MCF 10A (cell line): ENCODE data around the gene CAMK2G. TPM values are rescaled to one million over a fixed set of nuclear protein-coding genes. Genes with fewer than 3 reads are reported as not detected.

Experiments
- BruUV-seq: library from RNA; stranded (reverse); fragments of 400-500 nt; replicated peaks from 2 replicates; lab custom pipeline; 2021; lab: Mats Ljungman, UMichigan
- CTCF ChIA-PET: fragments of 300-600 bp; sonication (Branson Sonifier 250); formaldehyde crosslinking; extraction: SDS; loops from one replicate; lab custom pipeline; 2021; ENCODE audit warnings: antibody characterized with exemption, inconsistent platforms; lab: Yijun Ruan, JAX
- POLR2A ChIA-PET: fragments of 300-600, 350-650 bp; sonication (Branson Sonifier 250); formaldehyde crosslinking; extraction: SDS; loops from one replicate; lab custom pipeline; 2020; ENCODE audit warnings: antibody characterized with exemption, inconsistent platforms; lab: Yijun Ruan, JAX
- DNase-seq: peaks from one replicate; pipeline ENCODE4 v3.0.0-alpha.2; 2018; ENCODE audit not compliant: unreplicated experiment
- H3K27ac Mint-ChIP-seq: one replicate; pipeline ENCODE4 v1.8.0; 2022; ENCODE audit warnings: mild to moderate bottlenecking, low read depth, mixed read lengths; ENCODE audit not compliant: unreplicated experiment
- H3K27me3 Mint-ChIP-seq: one replicate; pipeline ENCODE4 v1.8.0; 2022; ENCODE audit warnings: mixed read lengths; ENCODE audit not compliant: insufficient read depth, unreplicated experiment
- H3K36me3 Mint-ChIP-seq: one replicate; pipeline ENCODE4 v1.8.0; 2022; ENCODE audit warnings: mild to moderate bottlenecking, moderate library complexity, mixed read lengths; ENCODE audit not compliant: insufficient read depth, unreplicated experiment
- H3K4me1 Mint-ChIP-seq: one replicate; pipeline ENCODE4 v1.8.0; 2022; ENCODE audit warnings: mixed read lengths; ENCODE audit not compliant: insufficient read depth, unreplicated experiment
- H3K4me3 Mint-ChIP-seq: one replicate; pipeline ENCODE4 v1.8.0; 2022; ENCODE audit warnings: mild to moderate bottlenecking, moderate library complexity, mixed read lengths; ENCODE audit not compliant: unreplicated experiment
- H3K9me3 Mint-ChIP-seq: one replicate; pipeline ENCODE4 v1.8.0; 2022; ENCODE audit warnings: mixed read lengths; ENCODE audit not compliant: unreplicated experiment
- intact Hi-C: fragments of 100-400 bp; cut with micrococcal nuclease; formaldehyde crosslinking; loops from 2 replicates; pipeline ENCODE4 v1.14.1; 2022
- total RNA-seq: library from RNA; stranded (reverse); gene quantifications from 2 replicates; pipeline ENCODE4 v1.2.3, GENCODE V29; 2022
- TF ChIP-seq, protein P1 (sequence below): fragments of 200-600 bp; IDR thresholded peaks from one replicate; pipeline ENCODE4 v1.8.0; 2022; ENCODE audit warnings: antibody characterized with exemption, mild to moderate bottlenecking; ENCODE audit not compliant: unreplicated experiment

The CAMK2G gene
- total RNA-seq, 1 experiment from 2014 or later: 10.9 TPM

- H3K4me1 Mint-ChIP-seq: peaks cover 28% of the 10 kb centered on the region
- TF ChIP-seq, protein P1, sequence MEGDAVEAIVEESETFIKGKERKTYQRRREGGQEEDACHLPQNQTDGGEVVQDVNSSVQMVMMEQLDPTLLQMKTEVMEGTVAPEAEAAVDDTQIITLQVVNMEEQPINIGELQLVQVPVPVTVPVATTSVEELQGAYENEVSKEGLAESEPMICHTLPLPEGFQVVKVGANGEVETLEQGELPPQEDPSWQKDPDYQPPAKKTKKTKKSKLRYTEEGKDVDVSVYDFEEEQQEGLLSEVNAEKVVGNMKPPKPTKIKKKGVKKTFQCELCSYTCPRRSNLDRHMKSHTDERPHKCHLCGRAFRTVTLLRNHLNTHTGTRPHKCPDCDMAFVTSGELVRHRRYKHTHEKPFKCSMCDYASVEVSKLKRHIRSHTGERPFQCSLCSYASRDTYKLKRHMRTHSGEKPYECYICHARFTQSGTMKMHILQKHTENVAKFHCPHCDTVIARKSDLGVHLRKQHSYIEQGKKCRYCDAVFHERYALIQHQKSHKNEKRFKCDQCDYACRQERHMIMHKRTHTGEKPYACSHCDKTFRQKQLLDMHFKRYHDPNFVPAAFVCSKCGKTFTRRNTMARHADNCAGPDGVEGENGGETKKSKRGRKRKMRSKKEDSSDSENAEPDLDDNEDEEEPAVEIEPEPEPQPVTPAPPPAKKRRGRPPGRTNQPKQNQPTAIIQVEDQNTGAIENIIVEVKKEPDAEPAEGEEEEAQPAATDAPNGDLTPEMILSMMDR: no peak
- H3K4me3 Mint-ChIP-seq: peak within 1 kb of the TSS; percentile 78
- no TSS peak for BruUV-seq
- DNase-seq: peak; percentile 95
- intact Hi-C loops: loop anchor here (1.0 kb wide), 1 partner anchor 94 kb away; no protein-coding TSS in a partner anchor
- peaks cover 33% of the 10 kb centered on the region for H3K36me3 Mint-ChIP-seq
- POLR2A ChIA-PET: interaction anchor here (0.6 to 9.9 kb wide), 16 partner anchors 9 to 393 kb away, joined by 3 to 202 read pairs (median 5); partner anchors contain the start of gene SEC24C
- H3K9me3 Mint-ChIP-seq: no peaks in the 10 kb centered on the region
- CTCF ChIA-PET: interaction anchor here (1.3 to 1.4 kb wide), 2 partner anchors 20 to 24 kb away, joined by 3 to 6 read pairs; no protein-coding TSS in a partner anchor
- no peaks in the 10 kb centered on the region for H3K27me3 Mint-ChIP-seq
- H3K27ac Mint-ChIP-seq: peak within 1 kb of the TSS; percentile 84
Observed at GRCh38 chr10:73785211-73785720, 89.1 kb downstream of the CAMK2G start, which contains the start of gene ZSWIM8. ZSWIM8 (plus strand) TSS chr10:73785606; CDS start chr10:73785879, 273 bp downstream.

- TF ChIP-seq, protein P1: no peak
- TSS peak; percentile 22 for BruUV-seq
- DNase-seq: no peak
- intact Hi-C loops: loop anchor here (1.0 kb wide), 1 partner anchor 10 kb away; a partner anchor contains a TSS
- Mint-ChIP-seq H3K27me3 (no peaks in the 10 kb centered on the region), H3K4me1 (peaks cover 28% of the 10 kb centered on the region), H3K27ac (peak overlapping the region; percentile 99), H3K4me3 (peak overlapping the region; percentile 99), H3K36me3 (peaks cover 48% of the 10 kb centered on the region), H3K9me3 (no peaks in the 10 kb centered on the region)
- POLR2A ChIA-PET: interaction anchor here (0.7 to 9.9 kb wide), 8 partner anchors 9 to 181 kb away, joined by 3 to 202 read pairs (median 4); partner anchors contain the start of gene SEC24C
- CTCF ChIA-PET: interaction anchor here (0.6 to 0.7 kb wide), 2 partner anchors 37 to 1155 kb away, joined by 3 read pairs; no protein-coding TSS in a partner anchor
Observed at GRCh38 chr10:73782749-73783085, 91.6 kb downstream of the CAMK2G start.

DNA sequence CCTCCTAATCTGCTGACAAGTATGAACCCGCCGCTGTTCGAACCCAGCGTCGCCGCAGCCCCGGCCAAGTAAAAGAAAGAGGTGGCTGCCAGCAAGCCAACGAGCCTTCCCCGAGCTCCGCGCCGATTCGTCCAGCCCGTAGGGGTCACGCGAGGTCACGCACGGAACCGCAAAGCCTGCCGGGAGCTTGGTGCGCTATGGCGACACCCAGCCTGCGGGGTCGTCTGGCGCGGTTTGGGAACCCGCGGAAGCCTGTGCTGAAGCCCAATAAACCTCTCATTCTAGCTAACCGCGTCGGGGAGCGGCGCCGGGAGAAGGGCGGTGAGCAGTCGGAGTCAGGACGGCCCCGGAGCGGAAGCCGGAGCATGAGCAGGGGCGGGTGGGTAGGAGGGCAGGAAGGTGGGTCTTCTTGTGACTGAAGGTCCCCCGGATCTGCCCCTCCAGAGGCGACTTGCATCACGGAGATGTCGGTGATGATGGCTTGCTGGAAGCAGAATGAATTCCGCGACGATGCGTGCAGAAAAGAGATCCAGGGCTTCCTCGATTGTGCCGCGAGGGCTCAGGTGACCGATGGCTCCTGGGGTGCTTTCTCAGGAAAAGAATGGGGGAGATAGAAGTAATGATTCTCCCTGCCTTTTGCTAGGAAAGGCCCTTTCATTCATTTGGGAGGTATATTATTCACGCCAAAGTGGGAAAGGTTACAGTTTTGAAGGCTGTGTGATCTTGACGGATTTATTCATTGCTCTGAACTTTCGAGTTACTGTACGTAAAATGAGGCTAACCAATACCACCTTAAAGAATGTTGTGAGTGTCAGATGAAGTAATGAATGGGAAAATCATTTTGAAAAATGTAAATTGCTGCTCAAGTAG lies 92.2 kb downstream of the CAMK2G start, which contains the start of gene CHCHD1:
TSS of gene CHCHD1 (plus strand) at position 170 of the 870 bp plus-strand sequence. CDS start at position 198, 28 bp downstream.
- ChIA-PET CTCF (interaction anchor here (0.6 to 0.9 kb wide), 2 partner anchors 158 to 1156 kb away, joined by 3 read pairs; no protein-coding TSS in a partner anchor), POLR2A (interaction anchor here (0.6 to 9.9 kb wide), 17 partner anchors 8 to 369 kb away, joined by 3 to 202 read pairs (median 5); partner anchors contain the start of genes ADK, AP3M1, PPP3CB and SEC24C)
- BruUV-seq: no TSS peak
- Mint-ChIP-seq H3K27ac (peak within 1 kb of the TSS; percentile 99), H3K27me3 (no peaks in the 10 kb centered on the region), H3K9me3 (no peaks in the 10 kb centered on the region), H3K4me3 (peak within 1 kb of the TSS; percentile 99), H3K36me3 (peaks cover 54% of the 10 kb centered on the region), H3K4me1 (peaks cover 28% of the 10 kb centered on the region)
- TF ChIP-seq, protein P1: no peak
- DNase-seq: peak; percentile 86
- intact Hi-C loops: loop anchor here (1.0 kb wide), 1 partner anchor 10 kb away; a partner anchor contains a TSS
